AG04449 (cell line): ENCODE measurements around the gene LGALS16.

Experiments used
- CTCF ChIA-PET: fragments of 350-600 bp; formaldehyde crosslinking; extraction: SDS; loops from one replicate; lab custom pipeline; 2021; ENCODE audit warnings: antibody characterized with exemption; lab: Yijun Ruan, JAX
- POLR2A ChIA-PET: fragments of 400-600, 350-600 bp; formaldehyde crosslinking; extraction: SDS; loops from one replicate; lab custom pipeline; 2020; ENCODE audit warnings: antibody characterized with exemption, inconsistent platforms; lab: Yijun Ruan, JAX
- DNase-seq: peaks from one replicate; pipeline ENCODE4 v3.0.0-alpha.2; 2010; ENCODE audit warnings: low read depth, low spot score
- H3K4me3 ChIP-seq: 2 replicates; pipeline ENCODE4 v1.5.1; 2011; ENCODE audit warnings: low read depth, mild to moderate bottlenecking, control low read depth, low read length
- TF ChIP-seq, protein P1 (sequence below): IDR thresholded peaks from one replicate; pipeline ENCODE4 v1.5.1; 2011; ENCODE audit warnings: mild to moderate bottlenecking, moderate library complexity, low read length, control low read depth, inconsistent platforms; ENCODE audit not compliant: insufficient read depth; ENCODE audit errors: missing control alignments

LGALS16 gene

DNA sequence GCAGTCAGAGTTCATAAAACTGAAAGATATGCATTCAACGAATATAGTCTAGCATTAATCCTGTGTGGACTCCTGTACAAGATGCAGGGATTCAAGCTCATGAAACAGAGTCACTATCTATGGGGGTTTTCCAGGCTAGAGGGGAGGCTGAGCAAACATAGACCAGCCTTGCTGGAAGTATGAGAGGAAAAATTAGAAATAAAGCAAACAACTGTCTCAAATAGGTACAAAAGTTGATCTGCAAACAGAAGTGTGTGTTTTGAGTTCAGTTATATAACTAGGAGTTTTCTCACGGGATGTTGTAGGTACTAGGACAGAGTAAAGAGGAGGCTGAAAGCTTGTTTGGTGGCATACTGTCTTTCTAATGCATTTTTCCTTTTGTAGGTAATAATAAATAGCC, 40.0 kb downstream of the LGALS16 start:
- TF ChIP-seq, protein P1, sequence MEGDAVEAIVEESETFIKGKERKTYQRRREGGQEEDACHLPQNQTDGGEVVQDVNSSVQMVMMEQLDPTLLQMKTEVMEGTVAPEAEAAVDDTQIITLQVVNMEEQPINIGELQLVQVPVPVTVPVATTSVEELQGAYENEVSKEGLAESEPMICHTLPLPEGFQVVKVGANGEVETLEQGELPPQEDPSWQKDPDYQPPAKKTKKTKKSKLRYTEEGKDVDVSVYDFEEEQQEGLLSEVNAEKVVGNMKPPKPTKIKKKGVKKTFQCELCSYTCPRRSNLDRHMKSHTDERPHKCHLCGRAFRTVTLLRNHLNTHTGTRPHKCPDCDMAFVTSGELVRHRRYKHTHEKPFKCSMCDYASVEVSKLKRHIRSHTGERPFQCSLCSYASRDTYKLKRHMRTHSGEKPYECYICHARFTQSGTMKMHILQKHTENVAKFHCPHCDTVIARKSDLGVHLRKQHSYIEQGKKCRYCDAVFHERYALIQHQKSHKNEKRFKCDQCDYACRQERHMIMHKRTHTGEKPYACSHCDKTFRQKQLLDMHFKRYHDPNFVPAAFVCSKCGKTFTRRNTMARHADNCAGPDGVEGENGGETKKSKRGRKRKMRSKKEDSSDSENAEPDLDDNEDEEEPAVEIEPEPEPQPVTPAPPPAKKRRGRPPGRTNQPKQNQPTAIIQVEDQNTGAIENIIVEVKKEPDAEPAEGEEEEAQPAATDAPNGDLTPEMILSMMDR: no peak
- CTCF ChIA-PET: no interaction called here
- POLR2A ChIA-PET: no interaction called here
- DNase-seq: no peak
- H3K4me3 ChIP-seq: no peak overlapping the region

DNA sequence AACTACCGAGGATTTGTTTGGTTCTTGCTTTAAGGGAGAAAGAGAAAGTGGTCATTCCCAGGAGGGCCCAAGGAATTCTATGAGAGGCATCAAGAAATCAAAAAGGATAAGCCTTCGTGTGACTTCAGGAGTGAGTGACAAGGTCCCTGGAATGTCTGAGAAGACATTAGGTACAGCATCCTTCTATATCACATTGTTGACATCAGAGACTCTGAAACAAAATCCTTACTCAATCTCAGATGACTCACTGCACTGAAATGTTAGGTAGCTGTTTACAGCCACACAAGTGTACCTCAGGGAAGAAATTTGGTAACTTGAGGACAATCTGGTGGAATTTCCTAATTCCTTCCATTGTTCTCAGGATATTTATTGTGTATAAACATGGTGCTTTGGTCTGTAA, 40.7 kb downstream of the LGALS16 start:
- TF ChIP-seq, protein P1: no peak
- DNase-seq: no peak
- ChIA-PET CTCF (no interaction called here), POLR2A (no interaction called here)
- H3K4me3 ChIP-seq: no peak overlapping the region

DNA sequence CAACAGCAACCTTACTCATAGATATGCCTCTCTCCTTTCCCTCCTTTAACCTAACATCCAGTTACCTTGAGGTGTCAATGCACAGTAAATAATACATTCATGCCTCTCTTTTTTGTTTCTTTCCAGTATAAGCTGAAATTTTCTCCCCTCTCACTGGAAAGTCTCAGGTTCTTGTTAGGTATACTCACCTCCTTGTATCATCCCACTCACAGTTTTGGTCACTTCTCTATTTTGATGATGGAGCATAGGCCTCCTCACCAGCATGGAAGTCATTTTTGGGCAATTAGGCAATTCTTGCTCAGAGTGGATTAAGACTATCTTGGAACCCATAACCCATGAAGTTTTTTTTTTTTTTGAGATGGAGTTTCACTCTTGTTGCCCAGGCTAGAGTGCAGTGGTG, 42.8 kb downstream of the LGALS16 start:
- TF ChIP-seq, protein P1: no peak
- no peak overlapping the region for H3K4me3 ChIP-seq
- ChIA-PET POLR2A (no interaction called here), CTCF (no interaction called here)
- no peak for DNase-seq

GRCh38 chr19:39701291-39701690, 45.6 kb downstream of the LGALS16 start:
- TF ChIP-seq, protein P1: no peak
- ChIA-PET CTCF (interaction anchor here (1.2 kb wide), 1 partner anchor 29 kb away, joined by 3 read pairs; no protein-coding TSS in a partner anchor), POLR2A (no interaction called here)
- no peak overlapping the region for H3K4me3 ChIP-seq
- no peak for DNase-seq

DNA sequence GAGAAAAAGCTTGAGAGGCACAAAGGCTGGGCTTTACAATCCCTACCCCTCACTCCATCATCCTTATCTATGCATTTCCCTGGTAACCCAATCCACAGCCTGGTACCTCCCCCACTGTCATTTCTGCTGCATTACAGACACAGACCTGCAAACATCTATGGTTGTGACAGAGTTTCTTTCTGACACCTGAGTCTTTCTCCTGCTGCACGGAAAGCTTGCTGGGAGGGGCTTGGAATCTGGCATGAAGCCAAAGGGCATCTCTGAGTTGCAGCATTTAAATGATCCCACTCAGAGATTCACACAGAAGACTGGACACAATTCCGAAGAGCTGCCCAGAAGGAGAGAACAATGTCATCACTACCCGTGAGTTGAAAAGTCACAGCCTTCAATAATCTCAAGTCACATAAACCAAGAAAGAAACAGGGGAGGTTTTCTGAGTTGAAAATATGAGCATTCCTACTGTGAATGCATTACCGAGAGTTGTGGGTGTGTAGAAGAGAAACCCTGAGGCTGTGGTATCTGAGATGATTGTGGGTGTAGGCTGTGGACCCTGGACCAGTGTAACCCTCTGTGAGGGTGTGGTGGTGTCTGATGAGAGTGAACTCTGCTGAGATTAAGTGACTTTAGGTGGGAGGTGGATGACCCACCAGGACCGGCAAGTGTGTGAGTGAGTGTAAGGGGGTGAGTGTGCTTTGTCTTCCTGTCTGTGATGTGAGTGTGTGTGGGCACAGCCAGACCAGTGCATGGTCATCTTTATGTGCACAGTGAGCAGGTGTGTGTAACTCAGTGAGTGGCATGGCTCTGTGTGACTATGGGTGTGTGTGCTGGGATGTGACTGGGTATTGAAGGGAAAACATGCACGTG, 48.7 kb downstream of the LGALS16 start, which contains the start of gene LGALS14:
LGALS14 (plus strand) TSS at position 301 of the 864 bp plus-strand sequence; CDS start at position 349, 48 bp downstream.
- ChIA-PET CTCF (no interaction called here), POLR2A (no interaction called here)
- H3K4me3 ChIP-seq: no peak within 1 kb of the TSS
- no peak for DNase-seq
- TF ChIP-seq, protein P1: no peak

DNA sequence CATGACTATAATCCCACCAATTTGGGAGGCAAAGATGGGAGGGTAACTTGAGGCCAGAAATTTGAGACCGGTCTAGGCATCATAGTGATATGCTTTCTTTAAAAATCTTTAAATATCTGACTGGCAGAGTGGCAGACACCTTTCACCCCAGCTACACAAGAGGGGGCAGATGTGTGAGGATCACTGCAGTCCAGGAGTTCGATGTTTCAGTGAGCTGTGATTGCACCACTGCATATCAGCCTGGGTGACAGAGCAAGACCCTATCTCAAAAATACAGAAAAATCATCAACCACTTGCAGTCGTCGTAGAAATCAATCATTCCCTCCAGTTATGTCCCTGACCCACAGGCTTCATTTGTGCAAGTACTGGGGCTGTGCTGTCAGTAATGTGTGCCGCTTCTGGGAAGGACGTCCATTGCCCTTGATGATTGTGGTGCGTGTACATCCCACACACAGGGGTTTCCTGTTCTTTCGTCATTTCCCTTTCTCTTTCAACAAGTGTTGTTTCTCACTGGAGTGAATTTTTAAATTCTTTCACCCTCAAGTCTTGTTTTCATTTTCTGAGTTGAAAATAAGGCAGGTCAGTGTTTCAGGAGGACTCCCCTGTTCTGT, 50.0 kb downstream of the LGALS16 start:
- POLR2A ChIA-PET: no interaction called here
- DNase-seq: no peak
- TF ChIP-seq, protein P1: no peak
- H3K4me3 ChIP-seq: no peak overlapping the region
- CTCF ChIA-PET: no interaction called here
